ENCODE measurements around the gene PLIN3. TPM values are rescaled to one million over a fixed set of nuclear protein-coding genes. Genes with fewer than 3 reads are reported as not detected.
A peak's percentile ranks its signal among the peaks of the same experiment; 100 is the strongest.
"Not testable (repeated sequence)": the region's sequence is repeated elsewhere in the genome, so short reads cannot be mapped to it uniquely, and the experiment has no call there.

The PLIN3 gene
- total RNA-seq, 1 donor from 2014 or later = 73.1 TPM

DNA sequence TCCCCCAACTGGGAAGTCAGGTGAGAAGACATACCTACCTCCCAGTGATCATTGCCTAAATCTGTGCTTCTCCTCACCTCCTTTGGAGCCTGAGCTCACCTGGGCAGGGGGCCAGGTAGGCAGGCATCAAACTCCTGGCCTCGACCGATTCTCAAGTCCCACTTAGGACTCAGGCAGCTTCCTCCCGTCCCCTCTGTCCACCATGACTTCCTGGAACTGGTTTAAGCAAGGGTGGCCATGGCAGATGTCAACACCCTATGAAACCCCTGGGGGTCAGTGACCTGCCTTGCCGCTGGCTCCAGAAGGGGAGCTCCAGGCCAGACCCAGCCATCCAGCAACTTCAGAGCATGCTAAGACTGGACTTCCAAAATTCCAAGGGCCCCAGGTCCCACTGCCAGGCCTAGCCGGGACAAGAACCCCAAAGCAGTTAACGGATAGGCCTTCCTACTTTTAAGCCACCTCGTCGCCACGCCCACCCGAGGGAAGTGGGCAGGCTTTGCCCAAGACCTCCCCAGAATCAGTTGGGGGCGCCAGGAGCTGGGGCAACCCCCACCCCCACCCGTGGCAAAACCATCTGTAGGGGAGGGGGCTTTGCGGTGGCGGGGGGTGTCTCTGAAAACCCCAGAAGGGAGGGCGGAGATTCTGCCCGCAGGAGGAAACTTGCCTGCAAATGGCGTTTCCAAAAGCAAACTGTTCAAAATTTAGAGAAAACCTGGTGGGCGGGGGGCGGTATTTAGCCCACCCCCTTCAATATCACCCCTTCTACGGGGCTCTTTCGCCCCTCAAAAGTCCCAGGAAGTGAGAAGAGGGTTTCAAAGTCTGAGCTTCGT lies 657 bp downstream of the PLIN3 start:
- peaks cover 5% of the 10 kb centered on the region for H3K4me1 Mint-ChIP-seq (ENCODE audit: unreplicated experiment)

GRCh38 chr19:4861147-4861546 lies 6.3 kb downstream of the PLIN3 start:
- no peak overlapping the region for H3K4me3 Mint-ChIP-seq (ENCODE audit: unreplicated experiment)
- TF ChIP-seq, protein P1, sequence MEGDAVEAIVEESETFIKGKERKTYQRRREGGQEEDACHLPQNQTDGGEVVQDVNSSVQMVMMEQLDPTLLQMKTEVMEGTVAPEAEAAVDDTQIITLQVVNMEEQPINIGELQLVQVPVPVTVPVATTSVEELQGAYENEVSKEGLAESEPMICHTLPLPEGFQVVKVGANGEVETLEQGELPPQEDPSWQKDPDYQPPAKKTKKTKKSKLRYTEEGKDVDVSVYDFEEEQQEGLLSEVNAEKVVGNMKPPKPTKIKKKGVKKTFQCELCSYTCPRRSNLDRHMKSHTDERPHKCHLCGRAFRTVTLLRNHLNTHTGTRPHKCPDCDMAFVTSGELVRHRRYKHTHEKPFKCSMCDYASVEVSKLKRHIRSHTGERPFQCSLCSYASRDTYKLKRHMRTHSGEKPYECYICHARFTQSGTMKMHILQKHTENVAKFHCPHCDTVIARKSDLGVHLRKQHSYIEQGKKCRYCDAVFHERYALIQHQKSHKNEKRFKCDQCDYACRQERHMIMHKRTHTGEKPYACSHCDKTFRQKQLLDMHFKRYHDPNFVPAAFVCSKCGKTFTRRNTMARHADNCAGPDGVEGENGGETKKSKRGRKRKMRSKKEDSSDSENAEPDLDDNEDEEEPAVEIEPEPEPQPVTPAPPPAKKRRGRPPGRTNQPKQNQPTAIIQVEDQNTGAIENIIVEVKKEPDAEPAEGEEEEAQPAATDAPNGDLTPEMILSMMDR (IDR thresholded peaks at IDR 0.05; ENCODE audit: unreplicated experiment) = no peak
- no peak overlapping the region for H3K27ac Mint-ChIP-seq (ENCODE audit: unreplicated experiment)
- no peaks in the 10 kb centered on the region for H3K9me3 Mint-ChIP-seq (ENCODE audit: unreplicated experiment)
- H3K4me1 Mint-ChIP-seq (ENCODE audit: unreplicated experiment) = no peaks in the 10 kb centered on the region
- DNase-seq (ENCODE audit: low spot score) = no peak
- peaks cover 4% of the 10 kb centered on the region for H3K27me3 Mint-ChIP-seq (ENCODE audit: unreplicated experiment)
- H3K36me3 Mint-ChIP-seq (ENCODE audit: low read depth, unreplicated experiment) = no peaks in the 10 kb centered on the region

More for the DNA sequence above, 657 bp downstream of the PLIN3 start:
- Mint-ChIP-seq H3K9me3 (ENCODE audit: unreplicated experiment) (no peaks in the 10 kb centered on the region), H3K4me3 (ENCODE audit: unreplicated experiment) (peak overlapping the region; percentile 92), H3K36me3 (ENCODE audit: low read depth, unreplicated experiment) (no peaks in the 10 kb centered on the region), H3K27me3 (ENCODE audit: unreplicated experiment) (peaks cover 7% of the 10 kb centered on the region), H3K27ac (ENCODE audit: unreplicated experiment) (no peak overlapping the region)
- TF ChIP-seq, protein P1 (IDR thresholded peaks at IDR 0.05; ENCODE audit: unreplicated experiment) = no peak
- peak; percentile 57 for DNase-seq (ENCODE audit: low spot score)

- H3K27ac Mint-ChIP-seq (ENCODE audit: unreplicated experiment) = no peak overlapping the region
- H3K36me3 Mint-ChIP-seq (ENCODE audit: low read depth, unreplicated experiment) = no peaks in the 10 kb centered on the region
Observed at GRCh38 chr19:4859697-4860096, 7.8 kb downstream of the PLIN3 start.

DNA sequence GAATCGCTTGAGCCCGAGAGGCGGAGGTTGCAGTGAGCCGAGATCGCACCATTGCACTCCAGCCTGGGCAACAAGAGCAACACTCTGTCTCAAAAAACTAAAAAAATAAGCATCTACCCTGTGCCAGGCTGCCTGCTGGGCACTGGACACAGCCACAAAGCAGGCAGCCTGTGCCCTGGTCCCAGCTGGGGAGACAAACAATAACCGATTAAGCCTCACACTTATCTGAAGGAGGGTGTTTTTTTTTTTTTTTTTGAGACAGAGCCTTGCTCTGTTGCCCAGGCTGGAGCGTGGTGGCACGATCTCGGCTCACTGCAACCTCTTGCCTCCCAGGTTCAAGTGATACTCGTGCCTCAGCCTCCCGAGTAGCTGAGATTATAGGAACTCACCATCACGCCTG lies 11.0 kb downstream of the PLIN3 start:
- not testable (repeated sequence) for H3K9me3 Mint-ChIP-seq (ENCODE audit: unreplicated experiment); H3K4me1 Mint-ChIP-seq (ENCODE audit: unreplicated experiment); H3K36me3 Mint-ChIP-seq (ENCODE audit: low read depth, unreplicated experiment); H3K4me3 Mint-ChIP-seq (ENCODE audit: unreplicated experiment); H3K27ac Mint-ChIP-seq (ENCODE audit: unreplicated experiment); DNase-seq (ENCODE audit: low spot score); H3K27me3 Mint-ChIP-seq (ENCODE audit: unreplicated experiment)

More at GRCh38 chr19:4859697-4860096, 7.8 kb downstream of the PLIN3 start:
- TF ChIP-seq, protein P1 (IDR thresholded peaks at IDR 0.05; ENCODE audit: unreplicated experiment) = no peak
- H3K27me3 Mint-ChIP-seq (ENCODE audit: unreplicated experiment) = peaks cover 4% of the 10 kb centered on the region
- no peak for DNase-seq (ENCODE audit: low spot score)
- no peaks in the 10 kb centered on the region for H3K9me3 Mint-ChIP-seq (ENCODE audit: unreplicated experiment)
- H3K4me1 Mint-ChIP-seq (ENCODE audit: unreplicated experiment) = no peaks in the 10 kb centered on the region
- H3K4me3 Mint-ChIP-seq (ENCODE audit: unreplicated experiment) = no peak overlapping the region

- not testable (repeated sequence) for H3K9me3 Mint-ChIP-seq (ENCODE audit: unreplicated experiment); H3K4me3 Mint-ChIP-seq (ENCODE audit: unreplicated experiment); H3K4me1 Mint-ChIP-seq (ENCODE audit: unreplicated experiment); DNase-seq (ENCODE audit: low spot score); H3K27ac Mint-ChIP-seq (ENCODE audit: unreplicated experiment); H3K36me3 Mint-ChIP-seq (ENCODE audit: low read depth, unreplicated experiment); H3K27me3 Mint-ChIP-seq (ENCODE audit: unreplicated experiment)
Observed at GRCh38 chr19:4853506-4853905, 14.0 kb downstream of the PLIN3 start.

GRCh38 chr19:4852484-4852883 lies 15.0 kb downstream of the PLIN3 start:
- Mint-ChIP-seq H3K4me3 (ENCODE audit: unreplicated experiment) (no peak overlapping the region), H3K4me1 (ENCODE audit: unreplicated experiment) (no peaks in the 10 kb centered on the region), H3K9me3 (ENCODE audit: unreplicated experiment) (no peaks in the 10 kb centered on the region), H3K27me3 (ENCODE audit: unreplicated experiment) (no peaks in the 10 kb centered on the region), H3K36me3 (ENCODE audit: low read depth, unreplicated experiment) (peaks cover 7% of the 10 kb centered on the region), H3K27ac (ENCODE audit: unreplicated experiment) (no peak overlapping the region)
- DNase-seq (ENCODE audit: low spot score) = no peak
- TF ChIP-seq, protein P1 (IDR thresholded peaks at IDR 0.05; ENCODE audit: unreplicated experiment) = no peak
